Stimulated activated CD4-positive, alpha-beta T cell treated with anti-CD3 and anti-CD28 coated beads, Interleukin-2, amount 100 ng/mL, for 24 hours (primary cell): ENCODE measurements around the gene SCTR.

Source experiments
- DNase-seq, 2 donors: peaks; one replicate each; pipeline ENCODE4 v3.0.0-alpha.2; 2020

Gene SCTR

GRCh38 chr2:119440501-119440870 is 83.8 kb downstream of the SCTR start:
- DNase-seq: no peak

- DNase-seq: no peak
Observed at GRCh38 chr2:119439574-119440500, 84.4 kb downstream of the SCTR start.

GRCh38 chr2:119438726-119439284 is 85.5 kb downstream of the SCTR start:
- no peak for DNase-seq

GRCh38 chr2:119438128-119438656 is 86.1 kb downstream of the SCTR start:
- no peak for DNase-seq

GRCh38 chr2:119436993-119437772 is 87.1 kb downstream of the SCTR start:
- DNase-seq: no peak

- DNase-seq: no peak
Observed at GRCh38 chr2:119435953-119436297, 88.4 kb downstream of the SCTR start.

GRCh38 chr2:119435081-119435952 is 89.0 kb downstream of the SCTR start:
- no peak for DNase-seq

GRCh38 chr2:119434664-119435063 is 89.6 kb downstream of the SCTR start:
- no peak for DNase-seq

- no peak for DNase-seq
Observed at GRCh38 chr2:119433636-119434327, 90.5 kb downstream of the SCTR start.

GRCh38 chr2:119432851-119433522 is 91.3 kb downstream of the SCTR start:
- DNase-seq: no peak

GRCh38 chr2:119431976-119432850 is 92.1 kb downstream of the SCTR start:
- no peak for DNase-seq

- DNase-seq: peak in 1 of 2 donors; percentile 30
Observed at GRCh38 chr2:119431155-119431975, 92.9 kb downstream of the SCTR start, which contains the start of gene TMEM37. Gene TMEM37 (plus strand): TSS chr2:119431854. CDS start chr2:119431904, 50 bp downstream.

- DNase-seq: no peak
Observed at GRCh38 chr2:119430023-119430498, 94.2 kb downstream of the SCTR start.

- no peak for DNase-seq
Observed at GRCh38 chr2:119429225-119429981, 94.9 kb downstream of the SCTR start.

GRCh38 chr2:119428488-119429224 is 95.6 kb downstream of the SCTR start:
- DNase-seq: no peak

GRCh38 chr2:119427756-119428155 is 96.5 kb downstream of the SCTR start:
- DNase-seq: no peak

- no peak for DNase-seq
Observed at GRCh38 chr2:119426801-119427395, 97.4 kb downstream of the SCTR start.
